Panc1 (cell line): ENCODE measurements around the gene CHAF1B. TPM values are rescaled to one million over a fixed set of nuclear protein-coding genes. Genes with fewer than 3 reads are reported as not detected.

Experiments used
- ATAC-seq: fragments of 200-7000 bp; cut with Tn5 transposase; 2 replicates; pipeline ENCODE4 v1.9.1; 2020; ENCODE audit warnings: mild to moderate bottlenecking, moderate library complexity
- BruUV-seq: library from RNA; stranded (reverse); fragments of 400-500 nt; replicated peaks from 2 replicates; lab custom pipeline; 2021; lab: Mats Ljungman, UMichigan
- CTCF ChIA-PET: fragments of 300-600 bp; sonication (Branson Sonifier 250); formaldehyde crosslinking; loops from one replicate; lab custom pipeline; 2022; ENCODE audit warnings: antibody characterized with exemption; lab: Charles Lee
- POLR2A ChIA-PET: fragments of 300-600 bp; sonication (Branson Sonifier 250); formaldehyde crosslinking; loops from one replicate; lab custom pipeline; 2022; ENCODE audit warnings: antibody characterized with exemption; lab: Charles Lee
- DNase-seq: peaks from one replicate; pipeline ENCODE4 v3.0.0-alpha.2; 2010; ENCODE audit warnings: low read depth, low spot score
- H3K27ac ChIP-seq: 2 replicates; pipeline ENCODE4 v1.5.1; 2011; ENCODE audit warnings: mild to moderate bottlenecking, low read length, inconsistent platforms
- H3K27me3 ChIP-seq: fragments of 200-500 bp; sonication (Bioruptor generic); 2 replicates; pipeline ENCODE4 v1.6.0; 2014; ENCODE audit warnings: low read length, inconsistent platforms; ENCODE audit not compliant: control insufficient read depth, insufficient read depth
- H3K36me3 ChIP-seq: fragments of 200-500 bp; sonication (Bioruptor generic); 2 replicates; pipeline ENCODE4 v1.5.1; 2014; ENCODE audit warnings: inconsistent platforms, mild to moderate bottlenecking, low read length, moderate library complexity; ENCODE audit not compliant: control insufficient read depth, insufficient read depth
- H3K4me1 ChIP-seq: 2 replicates; pipeline ENCODE4 v1.5.1; 2011; ENCODE audit warnings: inconsistent platforms, mild to moderate bottlenecking, low read length, moderate library complexity; ENCODE audit not compliant: control insufficient read depth, insufficient read depth
- H3K4me3 ChIP-seq, 2 experiments: 2 replicates each; pipeline ENCODE4 v1.5.1; 2011 to 2012; ENCODE audit warnings: low read depth in 2 of 2, low read length in 2 of 2, mild to moderate bottlenecking in 2 of 2, inconsistent platforms in 1 of 2, moderate library complexity in 1 of 2
- H3K9me3 ChIP-seq: fragments of 200-500 bp; sonication (Bioruptor generic); 2 replicates; pipeline ENCODE4 v1.5.1; 2014; ENCODE audit warnings: low read depth, mild to moderate bottlenecking, inconsistent platforms, low read length, moderate library complexity; ENCODE audit not compliant: control insufficient read depth, insufficient read depth
- POLR2AphosphoS5 ChIP-seq: IDR thresholded peaks from 2 replicates; pipeline ENCODE4 v1.6.1; 2012; ENCODE audit warnings: mild to moderate bottlenecking, low read depth, low read length, moderate library complexity
- SIN3A ChIP-seq: IDR thresholded peaks from 2 replicates; pipeline ENCODE4 v1.6.1; 2012; ENCODE audit warnings: low read depth, mild to moderate bottlenecking, low read length, moderate library complexity, borderline replicate concordance; ENCODE audit not compliant: insufficient read depth
- TCF7L2 ChIP-seq: IDR thresholded peaks from 2 replicates; pipeline ENCODE4 v1.6.1; 2011; ENCODE audit warnings: mild to moderate bottlenecking, low read depth, low read length, inconsistent platforms
- in situ Hi-C: cut with HindIII; loops from 2 replicates; pipeline ENCODE4 v1.10.0; 2016; ENCODE audit warnings: low sequenced_read_pairs, low pct_unique_long_range_greater_than_20kb
- intact Hi-C: fragments of 100-400 bp; cut with micrococcal nuclease; formaldehyde crosslinking; loops from one replicate; pipeline ENCODE4 v1.10.0; 2022; ENCODE audit not compliant: unreplicated experiment
- total RNA-seq: library from RNA; stranded (reverse); gene quantifications from one replicate; pipeline ENCODE4 v1.2.1, GENCODE V29; 2021; ENCODE audit not compliant: unreplicated experiment
- TF ChIP-seq, protein P1 (sequence below): fragments of 450-650 bp; IDR thresholded peaks from 2 replicates; pipeline ENCODE4 v1.5.1; 2017; ENCODE audit warnings: mild to moderate bottlenecking
- TF ChIP-seq, protein P2 (sequence below), 2 experiments: IDR thresholded peaks; 2 replicates each; pipeline ENCODE4 v1.6.1; 2011 to 2012; ENCODE audit warnings: low read depth in 2 of 2, control low read depth in 1 of 2, low read length in 1 of 2, mild to moderate bottlenecking in 1 of 2, moderate library complexity in 1 of 2; ENCODE audit not compliant: insufficient read depth in 1 of 2

Gene CHAF1B
- total RNA-seq, 1 experiment from 2014 or later, result 18.4 TPM

DNA sequence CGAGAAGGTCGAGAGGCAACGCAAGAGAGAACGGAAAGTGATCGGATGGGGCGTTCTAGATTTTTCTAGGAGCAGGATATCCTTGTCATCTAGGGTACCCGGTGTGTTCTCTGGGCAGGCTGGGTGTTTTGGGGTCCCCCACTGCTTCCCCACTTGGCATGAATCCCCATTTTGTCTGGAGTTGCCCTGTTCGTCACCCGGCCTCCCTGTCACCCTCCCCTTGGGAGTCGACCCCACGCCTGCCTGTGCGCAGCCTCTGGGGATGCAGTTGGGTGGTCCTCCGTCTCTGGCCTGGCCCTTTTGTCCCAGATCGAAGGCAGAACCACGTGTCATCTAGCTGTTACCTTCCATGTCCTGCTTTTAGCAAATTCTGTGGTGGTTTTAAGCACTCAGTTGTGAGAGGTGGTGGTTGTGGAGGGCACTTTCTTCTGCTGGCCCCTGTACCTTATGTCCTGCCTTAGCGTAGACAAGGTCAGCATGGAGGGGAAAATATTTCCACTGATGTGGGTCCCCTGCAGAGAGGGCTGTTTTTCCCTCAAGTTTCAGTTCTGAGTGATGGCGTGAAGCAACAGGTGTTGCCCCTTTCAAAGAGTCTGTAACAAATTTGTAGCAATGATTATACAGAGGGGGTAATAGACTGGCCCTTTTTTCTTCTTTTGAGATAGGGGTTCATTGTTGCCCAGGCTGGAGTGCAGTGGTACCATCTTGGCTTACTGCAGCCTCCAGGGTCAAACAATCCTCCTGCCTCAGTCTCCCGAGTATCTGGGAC, 35.6 kb downstream of the CHAF1B start:
- DNase-seq (no peak), ATAC-seq (no peak)
- CTCF ChIA-PET, result no interaction called here
- POLR2A ChIA-PET, result no interaction called here
- TF ChIP-seq TCF7L2 (no peak), SIN3A (no peak), POLR2AphosphoS5 (no peak)
- TF ChIP-seq, protein P1, sequence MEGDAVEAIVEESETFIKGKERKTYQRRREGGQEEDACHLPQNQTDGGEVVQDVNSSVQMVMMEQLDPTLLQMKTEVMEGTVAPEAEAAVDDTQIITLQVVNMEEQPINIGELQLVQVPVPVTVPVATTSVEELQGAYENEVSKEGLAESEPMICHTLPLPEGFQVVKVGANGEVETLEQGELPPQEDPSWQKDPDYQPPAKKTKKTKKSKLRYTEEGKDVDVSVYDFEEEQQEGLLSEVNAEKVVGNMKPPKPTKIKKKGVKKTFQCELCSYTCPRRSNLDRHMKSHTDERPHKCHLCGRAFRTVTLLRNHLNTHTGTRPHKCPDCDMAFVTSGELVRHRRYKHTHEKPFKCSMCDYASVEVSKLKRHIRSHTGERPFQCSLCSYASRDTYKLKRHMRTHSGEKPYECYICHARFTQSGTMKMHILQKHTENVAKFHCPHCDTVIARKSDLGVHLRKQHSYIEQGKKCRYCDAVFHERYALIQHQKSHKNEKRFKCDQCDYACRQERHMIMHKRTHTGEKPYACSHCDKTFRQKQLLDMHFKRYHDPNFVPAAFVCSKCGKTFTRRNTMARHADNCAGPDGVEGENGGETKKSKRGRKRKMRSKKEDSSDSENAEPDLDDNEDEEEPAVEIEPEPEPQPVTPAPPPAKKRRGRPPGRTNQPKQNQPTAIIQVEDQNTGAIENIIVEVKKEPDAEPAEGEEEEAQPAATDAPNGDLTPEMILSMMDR, result no peak
- TF ChIP-seq, protein P2, sequence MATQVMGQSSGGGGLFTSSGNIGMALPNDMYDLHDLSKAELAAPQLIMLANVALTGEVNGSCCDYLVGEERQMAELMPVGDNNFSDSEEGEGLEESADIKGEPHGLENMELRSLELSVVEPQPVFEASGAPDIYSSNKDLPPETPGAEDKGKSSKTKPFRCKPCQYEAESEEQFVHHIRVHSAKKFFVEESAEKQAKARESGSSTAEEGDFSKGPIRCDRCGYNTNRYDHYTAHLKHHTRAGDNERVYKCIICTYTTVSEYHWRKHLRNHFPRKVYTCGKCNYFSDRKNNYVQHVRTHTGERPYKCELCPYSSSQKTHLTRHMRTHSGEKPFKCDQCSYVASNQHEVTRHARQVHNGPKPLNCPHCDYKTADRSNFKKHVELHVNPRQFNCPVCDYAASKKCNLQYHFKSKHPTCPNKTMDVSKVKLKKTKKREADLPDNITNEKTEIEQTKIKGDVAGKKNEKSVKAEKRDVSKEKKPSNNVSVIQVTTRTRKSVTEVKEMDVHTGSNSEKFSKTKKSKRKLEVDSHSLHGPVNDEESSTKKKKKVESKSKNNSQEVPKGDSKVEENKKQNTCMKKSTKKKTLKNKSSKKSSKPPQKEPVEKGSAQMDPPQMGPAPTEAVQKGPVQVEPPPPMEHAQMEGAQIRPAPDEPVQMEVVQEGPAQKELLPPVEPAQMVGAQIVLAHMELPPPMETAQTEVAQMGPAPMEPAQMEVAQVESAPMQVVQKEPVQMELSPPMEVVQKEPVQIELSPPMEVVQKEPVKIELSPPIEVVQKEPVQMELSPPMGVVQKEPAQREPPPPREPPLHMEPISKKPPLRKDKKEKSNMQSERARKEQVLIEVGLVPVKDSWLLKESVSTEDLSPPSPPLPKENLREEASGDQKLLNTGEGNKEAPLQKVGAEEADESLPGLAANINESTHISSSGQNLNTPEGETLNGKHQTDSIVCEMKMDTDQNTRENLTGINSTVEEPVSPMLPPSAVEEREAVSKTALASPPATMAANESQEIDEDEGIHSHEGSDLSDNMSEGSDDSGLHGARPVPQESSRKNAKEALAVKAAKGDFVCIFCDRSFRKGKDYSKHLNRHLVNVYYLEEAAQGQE (IDR thresholded peaks at IDR 0.05; ENCODE audit: insufficient read depth in 1 of 2, low read depth in 2 of 2, low read length in 1 of 2), result no peak
- Histone ChIP-seq H3K9me3 (no peaks in the 10 kb centered on the region), H3K27ac (no peak overlapping the region), H3K36me3 (no peaks in the 10 kb centered on the region; the same call in 1 of the 2 replicates), H3K4me1 (no peaks in the 10 kb centered on the region), H3K27me3 (no peaks in the 10 kb centered on the region), H3K4me3 (no peak overlapping the region)
- no TSS peak for BruUV-seq
- intact Hi-C loops (loop anchor here (10.0 kb wide), 2 partner anchors 84 to 164 kb away; no protein-coding TSS in a partner anchor), in situ Hi-C loops (no loop called here)

DNA sequence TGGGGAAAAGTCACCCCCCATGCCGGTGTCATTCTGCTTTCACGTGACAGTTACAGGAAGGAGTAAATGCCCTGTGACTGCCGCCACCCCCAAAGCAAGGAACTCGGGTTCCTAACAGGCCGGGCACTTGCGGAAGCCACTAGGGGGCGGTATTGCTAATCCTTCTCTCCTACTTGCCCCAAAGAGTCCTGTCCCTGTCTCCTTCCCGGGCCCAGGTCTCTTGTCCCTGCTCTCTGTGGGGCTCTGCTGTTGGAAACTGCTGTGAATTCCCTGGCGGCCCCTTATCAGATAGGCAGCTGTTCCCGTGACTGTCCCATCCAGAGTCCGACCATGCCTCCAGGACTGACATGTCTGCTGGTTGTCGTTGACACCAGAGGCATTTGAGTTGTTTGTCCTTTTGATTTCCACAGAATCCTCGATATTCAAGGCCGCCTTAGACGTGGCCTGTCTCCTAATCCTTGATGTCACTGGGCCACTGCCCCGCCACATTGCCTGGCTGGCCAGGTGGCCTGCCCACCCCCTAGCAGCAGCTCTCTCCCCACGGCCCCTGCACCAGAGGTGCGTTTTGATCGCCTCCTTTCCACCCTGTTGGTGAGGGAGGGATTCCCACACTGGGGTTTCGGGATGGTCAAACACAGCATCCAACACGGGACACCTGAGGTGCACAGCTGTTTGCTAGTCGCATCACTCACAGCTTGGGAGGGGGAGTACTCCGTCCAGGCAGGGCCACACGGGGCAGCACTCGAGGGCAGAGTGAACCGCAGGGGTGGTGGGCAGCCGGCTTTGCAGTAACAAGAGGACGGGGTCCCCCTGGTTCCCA, 37.3 kb downstream of the CHAF1B start:
- ATAC-seq (peak; percentile 66), DNase-seq (no peak)
- TF ChIP-seq POLR2AphosphoS5, result no peak
- TF ChIP-seq, protein P1, result peak; percentile 85
- BruUV-seq, result no TSS peak
- H3K27ac ChIP-seq, result no peak overlapping the region
- intact Hi-C loops, result loop anchor here (10.0 kb wide), 2 partner anchors 82 to 162 kb away; no protein-coding TSS in a partner anchor
- ChIA-PET POLR2A (no interaction called here), CTCF (interaction anchor here (0.7 to 1.5 kb wide), 2 partner anchors 11 to 57 kb away, joined by 3 to 4 read pairs; no protein-coding TSS in a partner anchor)
- H3K4me3 ChIP-seq, result no peak overlapping the region
- in situ Hi-C loops, result no loop called here
- H3K9me3 ChIP-seq, result no peaks in the 10 kb centered on the region
- no peaks in the 10 kb centered on the region for H3K36me3 ChIP-seq
- no peaks in the 10 kb centered on the region for H3K4me1 ChIP-seq
- no peaks in the 10 kb centered on the region for H3K27me3 ChIP-seq
